Eye (tissue), 1 donor: ENCODE measurements around the gene HEPH.
"Not testable (repeated sequence)": the region's sequence is repeated elsewhere in the genome, so short reads cannot be mapped to it uniquely, and the experiment has no call there.

ENCODE experiments used
- DNase-seq: peaks from one replicate; pipeline ENCODE4 v3.0.0-alpha.2; 2015

The HEPH gene

DNA sequence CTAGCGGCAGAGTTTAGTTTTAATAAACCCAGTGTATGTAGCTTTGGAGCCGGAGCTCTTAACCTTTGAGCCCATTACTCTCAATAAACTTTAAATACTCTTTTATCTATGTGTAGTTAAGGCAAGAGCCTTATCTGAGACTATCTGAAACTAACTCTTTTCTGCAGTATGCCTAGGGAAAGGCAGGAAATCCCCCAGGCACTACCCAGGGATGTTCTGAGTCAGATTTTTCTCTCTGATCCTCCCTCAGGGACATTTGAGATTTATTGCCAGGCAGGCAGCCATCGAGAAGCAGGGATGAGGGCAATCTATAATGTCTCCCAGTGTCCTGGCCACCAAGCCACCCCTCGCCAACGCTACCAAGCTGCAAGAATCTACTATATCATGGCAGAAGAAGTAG lies 39.1 kb downstream of the HEPH start:
- DNase-seq: no peak

GRCh38 chrX:66221856-66222255 lies 57.8 kb downstream of the HEPH start:
- no peak for DNase-seq

GRCh38 chrX:66232296-66232695 lies 68.2 kb downstream of the HEPH start:
- DNase-seq: no peak

DNA sequence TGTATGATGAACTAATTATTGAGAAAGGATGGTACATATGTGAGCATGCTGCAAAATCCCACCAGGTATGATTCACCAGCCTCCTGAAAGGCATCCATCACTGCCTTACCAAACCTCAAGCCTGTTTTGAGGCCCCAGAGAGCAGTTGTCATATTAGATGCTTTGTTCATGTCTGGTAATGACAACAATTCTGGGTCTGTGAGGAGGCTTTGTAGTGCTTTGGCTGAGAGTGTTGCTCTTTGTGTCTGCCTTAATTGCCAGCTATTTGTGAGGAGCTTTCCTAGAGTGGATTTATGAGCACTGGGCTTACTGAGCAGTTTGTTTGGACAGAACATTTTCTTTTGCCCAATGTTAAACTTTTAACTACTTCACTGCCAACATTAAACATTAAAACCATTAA lies 69.2 kb downstream of the HEPH start:
- DNase-seq: no peak

DNA sequence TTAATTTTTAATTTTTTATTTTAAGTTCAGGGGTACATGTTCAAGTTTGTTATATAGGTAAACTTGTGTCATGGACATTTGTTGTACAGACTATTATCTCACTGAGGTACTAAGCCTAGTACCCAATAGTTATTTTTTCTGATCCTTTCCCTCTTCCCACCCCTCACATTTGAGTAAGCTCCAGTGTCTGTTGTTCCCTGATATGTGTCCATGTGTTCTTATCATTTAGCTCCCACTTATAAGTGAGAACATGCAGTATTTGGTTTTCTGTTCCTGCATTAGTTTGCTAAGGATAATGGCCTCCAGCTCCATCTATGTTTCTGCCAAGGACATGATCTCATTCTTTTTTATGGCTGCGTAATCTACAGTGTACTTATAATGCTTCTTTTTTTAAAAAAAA lies 69.9 kb downstream of the HEPH start:
- DNase-seq: not testable (repeated sequence)

GRCh38 chrX:66255359-66255967 lies 91.4 kb downstream of the HEPH start:
- DNase-seq: no peak

DNA sequence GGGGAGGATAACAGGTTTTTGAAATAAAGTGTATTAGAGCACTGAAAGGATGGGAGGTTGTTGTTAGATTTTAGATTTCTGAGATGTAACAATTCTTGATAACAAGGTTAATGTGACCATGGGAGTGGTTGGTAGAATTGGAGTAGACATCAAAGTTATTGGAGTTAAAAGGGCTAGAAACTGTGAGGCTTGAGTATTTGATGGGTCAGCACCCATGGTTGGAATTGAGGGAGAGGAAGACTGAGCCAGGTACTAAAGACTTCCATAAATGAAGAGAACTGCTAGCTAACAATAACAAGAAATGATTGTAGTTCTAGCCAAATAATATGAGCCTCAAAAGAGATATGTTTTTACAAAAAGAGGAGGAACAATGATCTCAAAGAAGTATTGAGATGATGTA lies 98.8 kb downstream of the HEPH start:
- DNase-seq: no peak
